Dermis microvascular lymphatic vessel endothelial cell (primary cell): Measurements from ENCODE around the gene FSHB. TPM values are rescaled to one million over a fixed set of nuclear protein-coding genes. Genes with fewer than 3 reads are reported as not detected.
"Not testable (repeated sequence)": the region's sequence is repeated elsewhere in the genome, so short reads cannot be mapped to it uniquely, and the experiment has no call there.

Source experiments
- DNase-seq, 2 donors: peaks; one replicate each; pipeline versions ENCODE4 v3.0.0 to v3.0.0-alpha.2; 2010; ENCODE audit warnings: low read depth in 2 of 2
- total RNA-seq: library from RNA; depleted of rRNA; stranded (reverse); fragments of >200 nt; gene quantifications from 2 replicates; pipeline ENCODE4 v1.2.1, GENCODE V29; 2014

FSHB gene
- not detected in 2 replicates for total RNA-seq

DNA sequence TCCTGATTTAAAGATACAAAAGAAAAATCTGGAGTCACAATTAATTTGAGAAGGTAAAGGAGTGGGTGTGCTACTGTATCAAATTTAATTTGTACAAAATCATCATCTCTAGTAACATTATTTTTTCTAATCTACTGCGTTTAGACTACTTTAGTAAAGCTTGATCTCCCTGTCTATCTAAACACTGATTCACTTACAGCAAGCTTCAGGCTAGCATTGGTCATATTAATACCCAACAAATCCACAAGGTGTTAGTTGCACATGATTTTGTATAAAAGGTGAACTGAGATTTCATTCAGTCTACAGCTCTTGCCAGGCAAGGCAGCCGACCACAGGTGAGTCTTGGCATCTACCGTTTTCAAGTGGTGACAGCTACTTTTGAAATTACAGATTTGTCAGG is at the start of gene FSHB:
Gene FSHB, plus strand, starts transcription at position 301 of the 400 bp plus-strand sequence. CDS start 889 bp downstream, outside the sequence.
- no peak for DNase-seq

- DNase-seq = no peak
These were observed 44.1 kb upstream of the FSHB start for GRCh38 chr11:30186748-30187147.

DNA sequence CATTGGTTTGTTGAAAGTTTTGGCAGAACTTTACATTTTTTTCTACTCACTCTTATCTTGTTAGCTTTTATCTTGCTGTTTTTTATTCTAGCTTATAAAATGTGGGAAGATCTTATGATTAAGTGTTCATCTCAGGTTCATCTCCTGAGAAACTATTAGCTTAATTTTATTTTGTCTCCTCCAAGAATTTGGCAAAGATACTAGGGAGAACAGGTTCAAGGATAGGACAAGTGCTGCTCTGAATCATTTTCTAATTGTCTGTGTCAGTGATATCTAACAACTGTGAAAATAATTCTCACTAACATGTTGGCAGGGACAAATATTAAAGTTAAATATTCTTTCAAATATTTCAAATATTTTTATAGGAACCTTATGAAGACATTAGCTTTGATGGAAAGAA is 38.2 kb upstream of the FSHB start:
- no peak for DNase-seq

DNA sequence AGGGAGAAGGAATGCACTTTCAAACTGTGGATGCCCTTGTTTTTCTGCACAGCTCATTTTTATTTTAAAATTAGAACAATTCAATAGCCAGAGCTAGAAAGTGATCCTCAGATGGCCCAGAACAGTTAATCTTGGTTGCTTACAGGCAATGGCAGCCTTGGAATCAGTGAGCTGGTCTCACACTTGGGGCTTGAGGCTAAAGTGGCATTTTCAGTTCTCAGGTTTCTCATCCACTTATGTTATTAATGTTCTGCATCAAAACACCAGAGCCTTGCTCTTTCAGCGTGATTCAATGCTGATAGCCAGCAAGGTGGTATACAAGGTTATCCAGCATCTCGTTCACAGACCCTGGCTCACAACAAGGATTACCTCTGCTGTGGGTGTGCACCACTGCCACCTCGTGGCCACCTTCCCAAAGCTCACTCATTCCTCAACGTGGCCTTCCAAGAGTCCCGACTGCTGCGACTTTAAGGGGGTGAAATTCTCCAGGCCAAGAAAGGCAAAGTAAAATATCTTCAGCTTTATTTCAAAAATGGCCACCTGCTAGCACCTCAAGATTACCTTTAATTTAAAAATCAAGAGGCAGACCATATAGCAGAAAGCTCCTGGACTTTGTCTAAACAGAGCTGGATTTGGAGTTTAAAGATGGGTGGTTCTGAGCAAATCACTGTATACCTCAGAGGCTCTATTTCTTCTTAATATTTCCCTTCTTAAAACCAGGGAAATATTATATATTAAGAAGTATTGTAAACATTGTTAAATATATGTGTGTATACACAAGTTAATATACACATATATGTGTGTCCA is 34.2 kb upstream of the FSHB start:
- peak; percentile 6 to 47 for DNase-seq

DNA sequence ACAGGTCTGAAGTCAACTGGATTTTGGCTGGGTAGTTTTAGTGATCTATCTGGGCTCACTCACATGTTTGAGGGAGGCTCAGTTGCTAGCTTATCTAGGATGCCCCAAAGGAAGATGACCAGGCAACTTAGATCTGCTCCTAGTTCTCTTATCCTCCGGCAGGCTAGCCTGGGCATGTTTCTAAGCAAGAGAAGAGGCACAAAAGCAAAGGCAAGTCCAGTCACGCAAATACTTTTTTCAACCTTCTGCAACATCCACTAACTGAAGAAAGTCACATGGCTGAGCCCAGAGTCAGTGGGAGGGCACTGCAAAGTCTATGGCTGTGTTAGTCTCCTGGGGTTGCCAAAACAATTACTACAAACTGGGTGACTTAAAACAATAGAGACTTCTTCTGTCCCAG is 32.9 kb upstream of the FSHB start:
- DNase-seq = no peak

GRCh38 chr11:30202989-30203388 is 27.8 kb upstream of the FSHB start:
- DNase-seq = not testable (repeated sequence)

GRCh38 chr11:30203850-30204249 is 27.0 kb upstream of the FSHB start:
- DNase-seq = no peak

- DNase-seq = no peak
These were observed 24.4 kb upstream of the FSHB start for GRCh38 chr11:30206249-30206996.

DNA sequence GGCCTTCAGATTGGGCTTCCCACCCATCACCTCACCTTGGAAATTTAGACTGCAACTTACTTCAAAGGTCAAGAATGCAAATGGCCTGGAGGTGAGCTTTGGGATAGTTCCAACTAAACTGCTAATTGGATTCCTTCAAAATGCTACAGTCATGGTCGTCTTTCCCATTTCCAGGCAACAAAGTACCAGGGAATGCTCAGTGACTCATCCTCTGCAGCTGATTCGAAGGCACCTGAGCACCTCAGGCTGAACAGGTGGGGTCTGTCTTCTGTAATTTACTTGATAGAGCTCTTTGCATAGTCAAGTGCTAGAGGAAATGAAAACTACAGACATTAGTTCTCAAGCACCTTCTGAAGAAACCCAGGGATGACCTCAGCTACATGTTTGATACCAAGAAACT is 20.5 kb upstream of the FSHB start:
- DNase-seq = no peak

GRCh38 chr11:30216534-30216933 is 14.3 kb upstream of the FSHB start:
- no peak for DNase-seq

DNA sequence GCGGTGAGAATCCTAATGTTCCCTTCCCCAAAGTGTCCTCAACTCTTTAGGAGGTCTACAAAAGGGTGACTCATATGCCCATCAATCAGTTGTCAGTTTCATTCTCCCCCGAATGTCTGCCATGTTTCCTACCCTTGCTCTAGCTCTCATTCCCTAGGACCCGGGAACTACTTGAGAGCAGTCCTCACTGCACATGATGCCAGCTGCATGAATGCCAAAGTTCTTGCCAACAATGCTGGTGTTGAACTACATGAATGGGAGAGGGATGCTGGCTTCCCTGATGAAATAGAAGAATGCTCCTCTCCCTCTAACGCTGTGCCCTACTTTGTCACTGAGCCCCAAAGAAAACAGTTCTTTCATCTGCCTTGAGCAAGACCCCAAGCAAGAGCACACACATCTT is 12.5 kb upstream of the FSHB start:
- no peak for DNase-seq

- DNase-seq = no peak
These were observed 5.2 kb upstream of the FSHB start for GRCh38 chr11:30225642-30226041.

DNA sequence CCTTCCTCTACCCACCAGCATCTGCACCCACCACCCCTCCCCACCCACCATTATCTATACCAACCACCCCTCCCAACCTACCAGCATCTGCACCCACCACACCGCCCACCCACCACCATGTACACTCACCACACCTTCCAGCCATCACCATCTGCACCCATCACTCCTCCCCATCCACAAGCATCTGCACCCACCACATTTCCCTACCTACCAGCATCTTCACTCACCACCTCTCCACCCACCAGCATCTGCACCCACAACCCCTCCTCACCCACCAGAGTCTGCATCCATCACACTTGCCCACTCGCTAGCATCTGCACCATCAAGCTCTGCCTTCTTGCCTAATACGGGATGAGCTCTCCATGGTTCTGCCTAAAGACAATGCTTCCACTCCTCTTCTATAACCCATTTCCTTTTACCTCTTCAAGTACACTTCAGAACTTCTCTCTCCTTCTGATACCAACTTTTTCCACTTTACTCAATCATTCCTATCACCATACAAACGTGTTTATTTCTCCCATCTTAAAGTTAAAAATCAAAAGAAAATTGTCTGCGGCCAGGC is 2.4 kb upstream of the FSHB start:
- DNase-seq = no peak

DNA sequence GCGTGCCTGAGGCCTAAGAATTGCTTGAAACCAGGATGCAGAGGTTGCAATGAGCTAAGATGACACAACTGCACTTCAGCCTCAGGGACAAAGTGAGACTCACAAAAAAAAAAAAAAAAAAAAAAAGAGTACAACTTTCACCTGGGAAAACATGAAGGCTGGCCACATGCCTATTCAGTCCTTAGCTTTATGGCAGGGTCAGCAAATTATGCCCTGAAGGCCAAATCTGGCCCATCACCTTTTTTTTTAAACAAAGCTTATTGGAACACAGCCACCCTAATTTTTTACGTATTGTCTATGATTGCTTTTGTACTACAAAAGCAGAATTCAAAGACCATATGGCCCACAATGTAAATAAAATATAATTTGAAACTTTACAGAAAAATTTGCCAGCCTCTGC is 8.2 kb downstream of the FSHB start:
- no peak for DNase-seq

DNA sequence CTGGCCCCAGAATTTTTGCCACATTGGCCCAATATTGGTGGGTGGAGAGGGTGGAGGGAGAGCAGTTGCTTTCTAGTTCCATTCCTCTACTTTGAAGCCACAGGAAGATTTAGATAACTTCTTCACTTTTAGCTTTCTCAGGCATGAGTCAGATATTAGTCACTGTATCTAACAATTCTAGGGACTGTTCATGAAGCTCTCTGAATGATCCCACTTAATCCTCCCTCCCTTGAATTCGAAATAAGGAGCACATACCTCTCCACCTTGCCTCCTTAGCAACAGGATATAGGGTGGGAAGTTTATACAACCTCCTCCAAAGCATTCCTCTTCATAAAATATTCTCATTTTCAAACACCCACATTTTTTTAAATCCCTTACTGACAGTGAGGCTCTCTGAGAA is 13.5 kb downstream of the FSHB start:
- DNase-seq = no peak

DNA sequence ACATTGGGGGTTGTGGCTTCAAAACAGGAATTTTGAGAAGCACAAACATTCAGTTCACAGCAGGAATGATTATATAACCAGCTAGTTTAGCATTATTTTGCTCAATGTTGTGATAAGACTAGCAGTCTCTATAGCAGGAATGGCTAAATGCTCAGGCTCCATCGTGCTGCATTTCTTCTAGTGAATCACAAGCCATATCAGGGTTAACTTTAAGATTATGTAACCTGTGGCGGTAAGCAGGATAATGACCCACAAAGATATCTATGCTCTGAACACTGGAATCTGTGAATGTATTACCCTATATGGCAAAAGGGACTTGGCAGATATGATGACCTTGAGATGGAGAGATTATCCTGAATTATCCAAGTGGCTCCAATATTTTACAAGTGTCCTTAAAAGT is 14.8 kb downstream of the FSHB start:
- no peak for DNase-seq

GRCh38 chr11:30254307-30255298 is 23.8 kb downstream of the FSHB start:
- no peak for DNase-seq

DNA sequence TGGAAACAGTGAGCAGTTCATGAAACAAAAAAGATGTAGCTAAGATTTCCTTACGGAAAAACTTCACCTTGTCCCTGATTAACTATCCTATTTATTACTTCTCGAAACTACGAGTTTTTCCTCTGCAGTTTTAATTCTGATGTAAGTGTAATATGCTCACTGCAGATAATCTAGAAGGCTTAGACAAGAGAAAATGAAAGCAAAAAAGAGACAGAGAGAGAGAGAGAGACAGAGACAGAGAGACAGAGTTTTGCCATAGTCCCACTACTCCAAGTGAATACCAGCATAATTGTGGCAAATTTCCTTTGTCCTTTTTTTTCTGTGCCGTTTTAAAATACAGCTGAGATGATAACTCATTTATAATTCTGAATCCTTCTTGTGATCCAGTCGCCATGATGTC is 24.8 kb downstream of the FSHB start:
- no peak for DNase-seq

GRCh38 chr11:30257058-30257457 is 26.2 kb downstream of the FSHB start:
- no peak for DNase-seq

- DNase-seq = no peak
These were observed 27.9 kb downstream of the FSHB start for GRCh38 chr11:30258679-30259078.

DNA sequence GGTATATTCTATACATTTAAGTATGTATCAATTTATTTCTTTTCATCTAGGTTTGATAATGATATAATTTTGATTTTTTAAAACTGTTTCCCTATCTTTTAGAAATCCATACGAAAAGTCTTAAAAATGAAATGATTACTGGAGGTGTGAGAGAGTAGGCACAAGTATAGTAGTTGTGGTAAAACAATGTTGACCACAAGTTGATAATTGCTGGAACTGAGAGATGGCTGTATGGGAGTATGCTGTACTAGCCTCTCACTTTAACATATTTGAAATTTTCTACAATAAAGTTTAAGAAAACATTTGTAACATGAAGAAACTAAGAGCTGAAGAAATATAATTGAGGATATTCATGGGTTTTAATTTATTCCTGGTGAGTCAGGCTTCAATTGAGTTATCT is 30.0 kb downstream of the FSHB start:
- no peak for DNase-seq
